CD4-positive, alpha-beta T cell treated with Interferon alpha-2 for 1 hour (primary cell): Measurements from ENCODE around the gene SH3YL1.

Experiments used
- DNase-seq, 2 donors: peaks; one replicate each; pipeline ENCODE4 v3.0.0-alpha.2; 2020 to 2022

Gene SH3YL1

DNA sequence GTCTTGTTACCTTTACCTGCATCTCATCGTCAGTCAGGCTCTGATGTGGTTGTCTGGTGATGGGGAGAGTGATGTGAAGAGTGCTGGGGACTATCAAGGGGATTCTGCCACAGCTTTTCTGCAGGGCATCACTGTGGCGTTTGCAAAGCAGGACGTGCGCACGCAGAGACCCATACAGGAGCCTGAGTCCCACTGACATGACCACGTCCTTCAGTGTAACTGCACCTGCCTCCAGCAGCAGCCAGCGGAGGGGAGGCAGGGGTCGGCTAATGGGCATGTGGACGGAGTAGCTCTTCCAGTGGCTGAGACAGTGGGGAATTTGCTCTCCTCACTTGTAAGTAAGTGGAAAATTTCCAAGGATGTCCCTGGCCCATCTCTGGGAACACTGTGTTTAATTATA is 17.5 kb upstream of the SH3YL1 start:
- DNase-seq, result no peak

DNA sequence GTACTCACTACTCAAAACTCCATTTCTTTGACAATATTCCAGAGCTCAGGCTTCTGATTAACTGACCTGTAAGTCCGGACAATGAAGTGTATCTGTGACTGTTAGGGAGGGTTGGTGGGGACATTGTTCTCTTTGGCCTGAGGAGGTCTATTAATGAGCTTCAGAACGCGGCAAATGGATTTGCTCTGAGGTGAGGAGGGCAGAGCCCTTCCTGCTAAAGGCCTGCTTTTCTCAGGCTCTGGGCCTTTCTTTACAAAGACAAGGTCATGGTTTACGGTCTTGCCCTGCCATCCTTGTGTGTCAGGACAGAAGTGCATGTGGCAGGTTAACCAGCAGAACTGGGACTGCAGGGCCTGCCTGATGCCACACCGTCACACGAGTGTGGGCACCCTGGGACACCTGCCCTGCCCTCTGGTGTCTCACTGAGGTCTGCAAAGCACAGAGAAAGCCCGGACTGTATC is 16.8 kb upstream of the SH3YL1 start:
- no peak for DNase-seq

- DNase-seq, result no peak
Measured at GRCh38 chr2:279956-280649, 16.3 kb upstream of the SH3YL1 start.

DNA sequence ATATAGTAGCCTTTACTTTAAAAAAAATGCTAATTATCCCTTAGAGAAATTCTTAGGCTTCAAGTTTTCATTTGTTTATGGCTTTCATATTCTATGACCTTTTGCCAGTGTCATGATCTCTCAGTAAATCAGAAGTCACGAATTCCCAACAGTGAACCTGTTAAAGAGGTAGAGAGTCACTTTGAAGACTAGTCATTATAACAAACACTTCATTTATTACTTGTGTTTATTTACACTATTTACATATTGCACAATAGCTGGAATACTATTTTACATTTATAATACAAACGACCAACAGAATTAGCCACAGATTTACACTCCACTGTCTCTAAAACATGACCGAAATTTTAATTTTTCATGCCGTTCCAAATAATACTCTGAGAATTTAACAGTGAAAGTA is 15.5 kb upstream of the SH3YL1 start:
- DNase-seq, result no peak

GRCh38 chr2:278927-279320 is 15.1 kb upstream of the SH3YL1 start:
- DNase-seq, result no peak

GRCh38 chr2:278312-278926 is 14.6 kb upstream of the SH3YL1 start:
- no peak for DNase-seq

- DNase-seq, result no peak
Measured at GRCh38 chr2:275466-275865, 11.6 kb upstream of the SH3YL1 start.

- no peak for DNase-seq
Measured at GRCh38 chr2:274503-274902, 10.7 kb upstream of the SH3YL1 start.

- DNase-seq, result no peak
Measured at GRCh38 chr2:273333-273732, 9.5 kb upstream of the SH3YL1 start.

DNA sequence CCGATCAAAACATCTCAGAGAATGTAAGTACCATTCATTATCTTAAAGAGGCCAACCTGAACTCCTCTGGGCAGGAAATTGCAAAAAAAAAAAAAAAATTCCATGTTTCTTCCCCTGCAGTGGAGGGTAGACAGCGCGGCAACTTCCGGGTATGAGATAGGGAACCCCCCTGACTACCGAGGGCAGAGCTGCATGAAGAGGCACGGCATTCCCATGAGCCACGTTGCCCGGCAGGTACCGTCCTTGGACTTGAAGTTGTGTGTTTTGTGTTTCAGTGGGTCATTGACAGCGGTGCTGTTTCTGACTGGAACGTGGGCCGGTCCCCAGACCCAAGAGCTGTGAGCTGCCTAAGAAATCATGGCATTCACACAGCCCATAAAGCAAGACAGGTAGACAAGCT is 8.1 kb upstream of the SH3YL1 start:
- DNase-seq, result no peak

- no peak for DNase-seq
Measured at GRCh38 chr2:270861-271260, 7.0 kb upstream of the SH3YL1 start.

GRCh38 chr2:269356-270030 is 5.7 kb upstream of the SH3YL1 start:
- no peak for DNase-seq

GRCh38 chr2:268323-268722 is 4.5 kb upstream of the SH3YL1 start:
- DNase-seq, result no peak

- peak; percentile 95 to 96 for DNase-seq
Measured at GRCh38 chr2:264493-265468, 949 bp upstream of the SH3YL1 start, which contains the start of gene ACP1. TSS of gene ACP1 (plus strand) at chr2:264947. CDS start at chr2:264965, 18 bp downstream.

- no peak for DNase-seq
Measured at GRCh38 chr2:263022-263738, 652 bp downstream of the SH3YL1 start.

GRCh38 chr2:262117-262516 is 1.7 kb downstream of the SH3YL1 start:
- no peak for DNase-seq

GRCh38 chr2:260507-261161 is 3.2 kb downstream of the SH3YL1 start:
- DNase-seq, result no peak

DNA sequence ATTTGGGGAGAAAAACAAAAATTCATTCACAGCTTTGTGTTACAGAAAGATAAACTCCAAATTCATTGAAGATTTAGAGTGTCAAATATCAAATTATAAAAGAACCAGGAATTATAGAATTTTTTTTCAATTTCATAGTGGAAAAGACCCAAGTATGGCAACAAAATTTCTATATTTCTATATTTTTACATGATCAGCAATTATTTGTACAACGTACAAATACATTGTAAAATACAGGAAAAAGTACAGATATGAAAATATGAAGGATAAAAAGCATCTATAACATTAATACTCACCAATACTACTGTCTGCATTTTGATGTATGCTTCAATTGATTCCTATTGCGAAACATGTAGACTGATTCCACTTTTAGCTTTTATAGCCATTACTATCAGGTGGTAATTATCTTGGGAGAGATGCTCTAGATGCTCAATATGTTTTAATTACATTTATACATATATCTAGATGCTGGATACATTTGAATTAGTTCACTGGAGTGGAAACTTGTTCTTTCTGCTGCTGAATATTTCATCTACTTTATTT is 4.0 kb downstream of the SH3YL1 start:
- DNase-seq, result no peak

GRCh38 chr2:258933-259332 is 4.9 kb downstream of the SH3YL1 start:
- DNase-seq, result no peak

GRCh38 chr2:257842-258241 is 6.0 kb downstream of the SH3YL1 start:
- DNase-seq, result no peak

DNA sequence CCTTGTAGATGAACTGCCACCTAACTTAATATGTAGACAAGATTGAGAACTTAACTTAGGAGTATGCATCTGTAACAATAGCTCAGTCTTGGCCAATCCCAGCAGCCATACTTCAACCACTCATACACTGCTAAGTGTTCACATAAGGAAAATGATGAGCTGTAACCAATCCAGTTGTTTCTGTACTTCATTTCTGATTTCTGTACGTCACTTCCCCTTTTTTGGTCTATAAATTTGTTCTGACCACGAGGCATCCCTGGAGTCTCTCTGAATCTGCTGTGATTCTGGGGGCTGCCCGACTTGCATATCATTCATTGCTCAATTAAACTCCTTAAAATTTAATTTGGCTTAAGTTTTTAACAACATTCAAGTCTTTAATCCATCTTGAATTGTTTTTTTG is 6.4 kb downstream of the SH3YL1 start:
- DNase-seq, result no peak
